ENCODE data around the gene WBP4. TPM values are rescaled to one million over a fixed set of nuclear protein-coding genes. Genes with fewer than 3 reads are reported as not detected.
"Not testable (repeated sequence)": the region's sequence is repeated elsewhere in the genome, so short reads cannot be mapped to it uniquely, and the experiment has no call there.

Gene WBP4
- total RNA-seq (2014; rRNA removed; shearing (Covaris generic)): 9.5 and 11.5 TPM in 2 replicates

GRCh38 chr13:41061075-41061913, at the start of gene WBP4:
TSS of gene WBP4 (plus strand) at chr13:41061509. CDS start at chr13:41061674, 165 bp downstream.
- peak; percentile 91 for DNase-seq (ENCODE audit: low read depth)

DNA sequence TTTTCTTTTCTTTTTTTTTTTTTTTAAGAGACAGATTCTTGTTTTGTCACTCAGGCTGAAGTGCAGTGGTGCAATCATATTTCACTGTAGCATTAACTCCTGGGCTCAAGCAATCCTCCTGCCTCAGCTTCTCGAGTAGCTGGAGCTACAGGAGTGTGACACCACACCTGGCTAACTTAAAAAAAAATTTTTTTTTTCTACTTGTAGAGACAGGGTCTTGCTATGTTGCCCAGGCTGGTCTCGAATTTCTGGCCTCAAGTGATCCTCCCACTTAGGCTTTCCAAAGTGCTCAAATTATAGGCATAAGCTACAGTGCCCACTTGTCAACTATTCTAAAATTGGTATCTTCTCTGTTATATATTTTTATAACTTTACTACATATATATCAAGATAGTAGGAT, 48.8 kb upstream of the WBP4 start:
- DNase-seq (ENCODE audit: low read depth): no peak

- no peak for DNase-seq (ENCODE audit: low read depth)
Measured at GRCh38 chr13:41013835-41014234, 47.5 kb upstream of the WBP4 start.

GRCh38 chr13:41015920-41016319, 45.4 kb upstream of the WBP4 start:
- no peak for DNase-seq (ENCODE audit: low read depth)

GRCh38 chr13:41017159-41017558, 44.1 kb upstream of the WBP4 start:
- peak; percentile 32 for DNase-seq (ENCODE audit: low read depth)

DNA sequence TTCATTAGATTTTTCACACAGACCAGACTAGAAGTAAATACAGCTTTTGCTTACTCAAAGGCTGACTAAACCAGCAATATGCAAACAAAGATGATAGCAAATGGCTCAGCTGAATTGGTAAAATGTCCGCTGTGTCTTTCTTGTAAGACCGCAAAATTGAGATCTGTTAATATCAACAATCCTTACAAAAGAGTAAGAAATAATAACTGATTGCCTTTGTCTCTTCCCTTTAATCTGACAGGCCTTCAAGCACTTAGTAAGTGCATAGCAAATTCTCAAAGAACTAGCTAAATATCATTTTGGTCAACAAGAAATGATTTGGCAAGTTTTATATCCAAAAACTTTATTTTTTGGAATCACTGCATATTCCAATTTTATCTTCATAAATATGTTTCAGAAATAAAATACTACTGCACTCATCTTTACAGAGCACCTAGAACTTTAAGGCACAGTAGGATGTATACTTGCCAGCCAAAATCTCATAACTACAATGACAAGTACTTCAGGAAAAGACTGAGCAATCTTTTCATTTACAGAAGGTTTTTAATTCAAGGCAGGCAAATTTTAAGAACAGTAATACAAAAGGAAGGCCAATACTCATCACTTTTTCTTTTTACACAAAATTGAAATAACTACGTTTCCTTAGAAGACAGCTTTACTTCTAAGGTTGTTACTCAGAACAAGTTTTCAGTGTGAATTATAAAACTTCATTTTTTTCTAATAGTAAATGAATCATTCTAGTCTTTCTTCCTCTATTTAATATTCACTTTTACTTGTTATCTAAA, 43.3 kb upstream of the WBP4 start:
- peak; percentile 11 for DNase-seq (ENCODE audit: low read depth)

DNA sequence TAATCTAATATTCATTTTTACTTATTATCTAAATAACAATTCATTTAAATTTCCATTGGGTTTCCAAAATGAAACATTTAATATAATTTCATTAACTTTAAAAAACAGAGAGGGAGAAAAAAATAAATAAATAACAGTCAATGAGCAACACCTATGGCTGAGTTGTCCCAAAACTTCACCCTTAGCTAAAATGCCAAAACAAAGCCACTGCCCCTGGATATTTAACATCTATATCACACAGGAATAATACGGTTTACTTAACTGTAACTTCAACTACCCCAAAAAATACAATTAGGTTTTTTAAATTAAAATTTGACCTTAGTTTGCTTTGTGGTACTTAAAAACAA, 42.7 kb upstream of the WBP4 start:
- DNase-seq (ENCODE audit: low read depth): no peak

DNA sequence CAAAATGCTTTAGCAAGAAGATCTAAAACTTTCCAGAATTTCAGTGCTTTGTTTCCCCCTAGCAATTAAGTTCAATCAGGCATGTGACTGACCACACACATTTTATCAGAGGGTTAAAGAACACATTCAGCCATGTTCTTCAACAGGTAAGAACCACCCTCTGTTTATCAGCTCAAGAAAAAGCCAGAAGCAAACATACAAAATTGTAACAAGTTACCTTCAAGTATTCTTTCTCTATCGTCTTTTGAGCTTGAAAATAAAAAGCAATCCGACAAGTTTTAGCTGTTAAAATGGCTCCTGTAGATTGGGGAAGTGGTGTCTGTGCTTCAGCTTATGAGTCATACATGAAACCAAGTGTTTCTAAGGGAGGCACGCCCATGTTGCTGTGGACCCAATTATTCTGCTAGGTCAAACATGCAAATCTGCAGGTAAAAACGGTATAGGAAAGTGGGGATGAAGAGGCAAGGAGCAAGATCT, 42.3 kb upstream of the WBP4 start, which contains the start of gene ELF1:
Gene ELF1, minus strand, starts transcription at position 306 of the 477 bp plus-strand sequence. CDS start 37,262 bp downstream, outside the sequence.
- peak; percentile 76 for DNase-seq (ENCODE audit: low read depth)

DNA sequence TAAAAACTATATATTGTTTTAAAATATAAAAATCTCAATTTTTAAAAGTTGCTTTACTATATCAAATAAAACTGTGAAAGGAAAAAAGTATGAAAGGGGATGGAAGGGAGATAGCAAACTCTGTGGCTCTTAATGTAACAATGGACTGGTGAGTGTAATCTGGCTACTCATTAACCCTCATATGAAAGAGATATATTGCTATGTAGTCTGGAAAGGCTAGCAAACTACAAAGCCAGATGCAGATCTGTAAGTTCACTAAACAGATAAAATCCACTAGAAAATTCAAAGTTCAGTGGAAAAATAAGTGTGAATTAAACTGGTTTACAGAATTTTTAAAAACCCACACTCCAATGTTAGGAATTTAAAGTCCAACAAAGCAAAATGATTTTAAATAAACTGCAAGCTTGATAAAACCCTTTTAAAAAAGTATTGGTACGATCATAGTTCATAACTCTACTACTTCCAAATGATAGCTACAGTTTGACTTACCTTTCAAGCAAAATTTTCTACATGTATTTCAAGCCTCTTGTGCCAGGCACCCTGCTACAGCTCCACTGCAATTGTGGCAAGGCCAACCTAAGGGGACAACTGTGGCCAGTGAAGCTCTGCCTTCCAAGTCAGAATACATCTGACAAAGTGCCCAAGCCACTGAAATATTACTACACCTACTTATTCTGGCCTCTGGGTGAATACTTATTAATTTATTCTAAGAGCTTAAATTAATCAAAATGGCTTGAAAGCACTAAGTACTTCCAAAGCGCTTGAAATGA, 41.5 kb upstream of the WBP4 start:
- no peak for DNase-seq (ENCODE audit: low read depth)

- DNase-seq (ENCODE audit: low read depth): no peak
Measured at GRCh38 chr13:41025518-41025917, 35.8 kb upstream of the WBP4 start.

- DNase-seq (ENCODE audit: low read depth): no peak
Measured at GRCh38 chr13:41026788-41027187, 34.5 kb upstream of the WBP4 start.

- DNase-seq (ENCODE audit: low read depth): peak; percentile 54
Measured at GRCh38 chr13:41028051-41028450, 33.3 kb upstream of the WBP4 start.

DNA sequence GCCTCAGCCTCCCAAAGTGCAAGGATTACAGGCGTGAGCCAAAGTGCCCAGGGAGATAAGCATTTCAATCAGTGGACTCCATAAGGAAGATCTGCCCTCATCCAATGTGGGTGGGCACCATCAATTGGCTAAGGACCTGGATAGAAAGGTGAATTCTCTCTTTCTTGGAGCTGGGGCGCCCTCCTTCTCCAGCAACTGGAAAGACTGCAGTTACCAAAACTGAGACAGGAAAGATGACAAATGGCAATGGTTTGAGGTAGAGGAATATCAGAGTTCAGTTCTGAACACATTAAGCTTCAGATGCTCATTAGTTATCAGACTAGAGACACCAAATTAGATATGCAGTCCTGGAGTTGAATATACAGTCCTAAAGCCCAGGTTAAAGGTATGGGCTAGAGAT, 31.7 kb upstream of the WBP4 start:
- no peak for DNase-seq (ENCODE audit: low read depth)

DNA sequence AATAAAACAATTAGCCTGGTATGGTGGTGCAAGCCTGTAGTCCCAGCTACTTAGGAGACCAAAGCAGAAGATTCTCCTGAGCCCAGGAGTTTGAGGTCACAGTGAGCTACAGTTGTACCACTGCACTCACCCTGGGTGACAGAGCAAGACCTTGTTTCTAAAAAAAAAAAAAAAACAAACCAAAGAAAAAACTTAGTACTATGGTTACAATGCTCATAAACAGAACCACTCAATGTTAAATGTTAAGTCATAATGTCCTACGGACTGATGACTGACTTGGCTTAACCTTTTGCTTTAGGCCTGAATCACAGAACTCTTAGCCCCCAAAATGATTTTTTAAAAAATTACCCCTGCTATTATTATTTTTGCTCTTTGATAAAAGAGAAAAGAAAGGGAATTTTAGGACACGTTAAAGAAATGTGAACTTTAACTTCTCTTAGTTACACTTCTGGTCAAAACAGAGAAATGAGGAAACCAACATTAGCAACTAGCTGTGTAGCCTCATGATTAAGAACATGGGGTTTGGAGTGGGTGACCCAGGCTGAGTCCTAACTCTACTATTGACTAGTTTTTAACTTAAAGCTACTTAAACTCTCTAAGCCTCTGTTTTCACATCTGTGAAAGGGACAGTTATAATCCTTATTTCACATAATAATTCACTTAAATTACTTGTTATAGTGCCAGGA, 28.5 kb upstream of the WBP4 start:
- DNase-seq (ENCODE audit: low read depth): no peak

DNA sequence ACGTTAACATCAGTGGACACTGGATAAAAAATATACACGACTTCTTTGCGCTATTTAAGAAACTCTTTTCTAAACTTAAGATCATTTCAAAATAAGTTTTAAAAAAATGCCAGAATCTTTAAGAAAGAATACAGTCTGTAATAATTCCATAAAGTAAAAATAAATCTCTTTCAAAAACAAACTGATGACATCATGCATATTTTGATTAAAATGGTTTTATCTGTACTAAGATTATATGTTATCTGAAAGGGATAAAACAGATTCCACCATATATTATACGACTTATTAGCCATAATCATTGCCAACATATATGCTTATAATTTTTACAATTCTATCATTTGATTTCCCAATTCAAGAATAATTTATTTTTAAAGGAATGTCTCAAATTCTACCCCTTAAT, 26.9 kb upstream of the WBP4 start:
- no peak for DNase-seq (ENCODE audit: low read depth)

GRCh38 chr13:41034881-41035280, 26.4 kb upstream of the WBP4 start:
- DNase-seq (ENCODE audit: low read depth): no peak

GRCh38 chr13:41036557-41036956, 24.8 kb upstream of the WBP4 start:
- not testable (repeated sequence) for DNase-seq (ENCODE audit: low read depth)

- DNase-seq (ENCODE audit: low read depth): no peak
Measured at GRCh38 chr13:41039746-41040145, 21.6 kb upstream of the WBP4 start.

- no peak for DNase-seq (ENCODE audit: low read depth)
Measured at GRCh38 chr13:41040584-41041334, 20.6 kb upstream of the WBP4 start.

- not testable (repeated sequence) for DNase-seq (ENCODE audit: low read depth)
Measured at GRCh38 chr13:41042419-41042818, 18.9 kb upstream of the WBP4 start.

DNA sequence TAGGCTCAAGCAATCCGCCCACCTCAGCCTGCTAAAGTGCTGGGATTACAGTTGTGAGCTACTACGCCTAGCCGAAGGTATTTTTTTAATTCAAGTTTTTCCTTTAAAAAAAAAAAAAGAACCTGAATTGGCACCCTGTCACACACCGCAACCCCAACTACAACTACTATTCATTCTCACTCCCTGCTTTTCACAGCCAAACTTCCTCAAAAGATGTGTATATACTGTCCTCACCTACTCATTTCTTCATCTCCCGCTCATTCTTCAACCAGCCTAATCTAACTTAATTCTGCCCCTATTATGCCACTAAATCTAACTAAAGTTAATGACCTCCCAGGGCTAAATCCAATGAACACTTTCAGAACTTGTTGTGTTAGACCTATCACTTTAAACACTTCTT, 12.7 kb upstream of the WBP4 start:
- DNase-seq (ENCODE audit: low read depth): no peak

Measured in RPMI7951 (cell line).